IMR-90 (cell line): ENCODE measurements around the gene SLC9A1. TPM values are rescaled to one million over a fixed set of nuclear protein-coding genes. Genes with fewer than 3 reads are reported as not detected.

ENCODE experiments used
- ATAC-seq: fragments of 200-7000 bp; cut with Tn5 transposase; 2 replicates; pipeline ENCODE4 v1.9.1; 2020; ENCODE audit warnings: low read depth, mild to moderate bottlenecking, moderate library complexity
- BruUV-seq: library from RNA; stranded (reverse); fragments of 400-500 nt; replicated peaks from 2 replicates; lab custom pipeline; 2021; lab: Mats Ljungman, UMichigan
- CTCF ChIA-PET: fragments of 300-600 bp; formaldehyde crosslinking; extraction: SDS; loops from one replicate; lab custom pipeline; 2021; ENCODE audit warnings: antibody characterized with exemption; lab: Yijun Ruan, JAX
- POLR2A ChIA-PET: fragments of 300-600 bp; sonication (Branson Sonifier 250); formaldehyde crosslinking; loops from one replicate; lab custom pipeline; 2022; ENCODE audit warnings: antibody characterized with exemption; ENCODE audit not compliant: unreplicated experiment; lab: Charles Lee
- DNase-seq: peaks from one replicate; pipeline ENCODE4 v3.0.0; 2013
- H2AFZ ChIP-seq: replicated peaks from 2 replicates; pipeline ENCODE3; 2013; ENCODE audit warnings: low read length, mild to moderate bottlenecking; ENCODE audit not compliant: poor library complexity
- H2AK5ac ChIP-seq: 2 replicates; pipeline ENCODE4 v1.6.1; 2013; ENCODE audit warnings: low read depth, low read length, inconsistent platforms
- H2AK9ac ChIP-seq: replicated peaks from 2 replicates; pipeline ENCODE3; 2013; ENCODE audit warnings: mild to moderate bottlenecking, low read depth, low read length, moderate library complexity; ENCODE audit not compliant: poor library complexity
- H2BK120ac ChIP-seq: 2 replicates; pipeline ENCODE4 v1.6.1; 2013; ENCODE audit warnings: low read depth, low read length, inconsistent platforms
- H2BK15ac ChIP-seq: 3 replicates; pipeline ENCODE4 v1.6.1; 2013; ENCODE audit warnings: low read depth, low read length, inconsistent platforms
- H2BK20ac ChIP-seq: 2 replicates; pipeline ENCODE4 v1.6.1; 2013; ENCODE audit warnings: low read depth, mild to moderate bottlenecking, inconsistent platforms, low read length, moderate library complexity
- H2BK5ac ChIP-seq: 2 replicates; pipeline ENCODE4 v1.6.1; 2013; ENCODE audit warnings: mild to moderate bottlenecking, low read depth, low read length, inconsistent platforms; ENCODE audit not compliant: poor library complexity, severe bottlenecking
- H3K14ac ChIP-seq: replicated peaks from 2 replicates; pipeline ENCODE4 v1.6.1; 2013; ENCODE audit warnings: low read depth, low read length, inconsistent platforms
- H3K18ac ChIP-seq: 2 replicates; pipeline ENCODE4 v1.6.1; 2013; ENCODE audit warnings: low read depth, low read length, control low read depth
- H3K23ac ChIP-seq: 2 replicates; pipeline ENCODE4 v1.6.1; 2013; ENCODE audit warnings: low read depth, low read length, inconsistent platforms
- H3K27ac ChIP-seq: 2 replicates; pipeline ENCODE4 v1.5.1; 2013; ENCODE audit warnings: mild to moderate bottlenecking, control low read depth, low read length; ENCODE audit not compliant: insufficient read depth
- H3K27me3 ChIP-seq: 2 replicates; pipeline ENCODE4 v1.6.1; 2013; ENCODE audit warnings: low read length; ENCODE audit not compliant: control insufficient read depth, insufficient read depth
- H3K36me3 ChIP-seq: 2 replicates; pipeline ENCODE4 v1.6.1; 2013; ENCODE audit warnings: low read length, mixed read lengths; ENCODE audit not compliant: control insufficient read depth, insufficient read depth
- H3K4ac ChIP-seq: 2 replicates; pipeline ENCODE4 v1.6.1; 2013; ENCODE audit warnings: low read depth, low read length, inconsistent platforms
- H3K4me1 ChIP-seq: 2 replicates; pipeline ENCODE4 v1.6.1; 2013; ENCODE audit warnings: low read length, mixed read lengths; ENCODE audit not compliant: control insufficient read depth, insufficient read depth
- H3K4me2 ChIP-seq: 2 replicates; pipeline ENCODE4 v1.6.1; 2013; ENCODE audit warnings: low read depth, mild to moderate bottlenecking, control low read depth, low read length, moderate library complexity
- H3K4me3 ChIP-seq: 2 replicates; pipeline ENCODE4 v1.5.1; 2013; ENCODE audit warnings: low read depth, mild to moderate bottlenecking, control low read depth, low read length, moderate library complexity; ENCODE audit not compliant: insufficient read depth
- H3K56ac ChIP-seq: 2 replicates; pipeline ENCODE4 v1.6.1; 2013; ENCODE audit warnings: low read length, inconsistent platforms; ENCODE audit not compliant: insufficient read depth; ENCODE audit errors: extremely low read depth
- H3K79me1 ChIP-seq, 2 experiments: 2 replicates each; pipeline ENCODE4 v1.6.1; 2013; ENCODE audit warnings: low read length in 2 of 2, inconsistent platforms in 1 of 2, low read depth in 1 of 2
- H3K9ac ChIP-seq: 2 replicates; pipeline ENCODE4 v1.6.1; 2013; ENCODE audit warnings: low read depth, low read length, control low read depth
- H3K9me1 ChIP-seq: 2 replicates; pipeline ENCODE4 v1.6.1; 2013; ENCODE audit warnings: low read length, inconsistent platforms; ENCODE audit not compliant: insufficient read depth
- H3K9me3 ChIP-seq: 2 replicates; pipeline ENCODE4 v1.6.1; 2013; ENCODE audit warnings: low read length; ENCODE audit not compliant: control insufficient read depth, insufficient read depth
- H4K20me1 ChIP-seq: 2 replicates; pipeline ENCODE4 v1.6.1; 2013; ENCODE audit warnings: low read length, inconsistent platforms; ENCODE audit not compliant: insufficient read depth
- H4K5ac ChIP-seq: 2 replicates; pipeline ENCODE4 v1.6.1; 2013; ENCODE audit warnings: mild to moderate bottlenecking, low read depth, low read length, control low read depth
- H4K8ac ChIP-seq, 2 experiments: 2 replicates each; pipeline ENCODE4 v1.6.1; 2013; ENCODE audit warnings: low read depth in 2 of 2, low read length in 2 of 2, control low read depth in 1 of 2, inconsistent platforms in 1 of 2
- H4K91ac ChIP-seq: 2 replicates; pipeline ENCODE4 v1.6.1; 2013; ENCODE audit warnings: low read depth, low read length, inconsistent platforms; ENCODE audit not compliant: insufficient read depth
- BHLHE40 ChIP-seq: fragments of 150-350 bp; IDR thresholded peaks from 2 replicates; pipeline ENCODE4 v1.6.1; 2016; ENCODE audit warnings: mild to moderate bottlenecking, low read depth, low read length
- CEBPB ChIP-seq: IDR thresholded peaks from 2 replicates; pipeline ENCODE4 v1.6.1; 2012; ENCODE audit warnings: low read depth, low read length, improper control_type of control experiment
- CHD1 ChIP-seq: IDR thresholded peaks from 2 replicates; pipeline ENCODE4 v1.6.1; 2012; ENCODE audit warnings: low read depth, low read length, improper control_type of control experiment
- CTCF ChIP-seq: conservative IDR thresholded peaks from 2 replicates; pipeline ENCODE4 v1.5.1; 2012; ENCODE audit warnings: mild to moderate bottlenecking, low read depth, low read length, improper control_type of control experiment
- ELK1 ChIP-seq: fragments of 150-350 bp; IDR thresholded peaks from 2 replicates; pipeline ENCODE4 v1.6.1; 2016; ENCODE audit warnings: low read depth, mild to moderate bottlenecking, low read length, moderate library complexity, borderline replicate concordance
- FOS ChIP-seq: fragments of 150-350 bp; IDR thresholded peaks from 2 replicates; pipeline ENCODE4 v1.6.1; 2016; ENCODE audit warnings: low read depth, low read length
- MAFK ChIP-seq: IDR thresholded peaks from 2 replicates; pipeline ENCODE4 v1.6.1; 2012; ENCODE audit warnings: low read depth, low read length, improper control_type of control experiment
- MAZ ChIP-seq: IDR thresholded peaks from 2 replicates; pipeline ENCODE4 v1.6.1; 2012; ENCODE audit warnings: low read depth, mild to moderate bottlenecking, low read length, improper control_type of control experiment, moderate library complexity, borderline replicate concordance
- MXI1 ChIP-seq: IDR thresholded peaks from 2 replicates; pipeline ENCODE4 v1.6.1; 2012; ENCODE audit warnings: low read depth, mild to moderate bottlenecking, low read length, moderate library complexity, borderline replicate concordance
- NFE2L2 ChIP-seq: fragments of 150-350 bp; IDR thresholded peaks from 2 replicates; pipeline ENCODE4 v1.6.1; 2016; ENCODE audit warnings: low read depth, mild to moderate bottlenecking, low read length
- POLR2A ChIP-seq: IDR thresholded peaks from 2 replicates; pipeline ENCODE4 v1.6.1; 2012; ENCODE audit warnings: mild to moderate bottlenecking, low read depth, low read length
- RAD21 ChIP-seq: IDR thresholded peaks from 2 replicates; pipeline ENCODE4 v1.6.1; 2012; ENCODE audit warnings: low read length, improper control_type of control experiment
- RCOR1 ChIP-seq: IDR thresholded peaks from 2 replicates; pipeline ENCODE4 v1.6.1; 2012; ENCODE audit warnings: mild to moderate bottlenecking, low read length, improper control_type of control experiment; ENCODE audit not compliant: insufficient replicate concordance
- RFX5 ChIP-seq: IDR thresholded peaks from 2 replicates; pipeline ENCODE4 v1.8.0; 2012; ENCODE audit warnings: low read depth, mild to moderate bottlenecking, low read length, moderate library complexity
- SMC3 ChIP-seq: fragments of 150-350 bp; IDR thresholded peaks from 2 replicates; pipeline ENCODE4 v1.6.1; 2016; ENCODE audit warnings: low read depth, mild to moderate bottlenecking, antibody characterized with exemption, low read length, moderate library complexity
- USF2 ChIP-seq: fragments of 150-350 bp; IDR thresholded peaks from 2 replicates; pipeline ENCODE4 v1.6.1; 2017; ENCODE audit warnings: mild to moderate bottlenecking, antibody characterized with exemption, low read length, low read depth
- WGBS, 2 experiments: methylation state at CpG; one replicate each; pipeline versions ENCODE4 v1.1.5 to v1.1.7; 2013; ENCODE audit warnings: missing lambda C conversion rate in 2 of 2; ENCODE audit not compliant: insufficient read length in 1 of 2; ENCODE audit errors: extremely low coverage in 2 of 2; 5-methylcytosine and 5-hydroxymethylcytosine counted together
- dilution Hi-C: fragments of 300-500 bp; cut with HindIII; formaldehyde crosslinking; loops from one replicate; pipeline ENCODE4 v1.14.3; 2018; ENCODE audit warnings: low sequenced_read_pairs; ENCODE audit not compliant: unreplicated experiment
- in situ Hi-C: fragments of 300-500 bp; cut with MboI; formaldehyde crosslinking; loops from 3 replicates; pipeline ENCODE4 v1.14.3; 2019; ENCODE audit warnings: low sequenced_read_pairs, inconsistent platforms, mixed read lengths
- intact Hi-C: fragments of 100-400 bp; cut with micrococcal nuclease; formaldehyde crosslinking; loops from 2 replicates; pipeline ENCODE4 v1.10.0; 2022
- polyA plus RNA-seq, 3 experiments: library from polyadenylated mRNA; depleted of rRNA; stranded (reverse); fragments of >200 nt; gene quantifications; 2 replicates each; pipeline ENCODE4 v1.2.3, GENCODE V29; 2012; ENCODE audit warnings: low replicate concordance in 1 of 3
- total RNA-seq: library from RNA; depleted of rRNA; stranded (reverse); fragments of >200 nt; gene quantifications from 2 replicates; pipeline ENCODE4 v1.2.3, GENCODE V29; 2012

The SLC9A1 gene
- total and polyA plus RNA-seq, 2 of the 4 experiments (the other 2 are of a cell fraction): 2.0 to 21.2 TPM

- ChIA-PET POLR2A (interaction anchor here (0.6 kb wide), 1 partner anchor 13 kb away, joined by 8 read pairs; no protein-coding TSS in a partner anchor), CTCF (no interaction called here)
- WGBS, 2 experiments: 73% methylated on average over 3 of the region's 6 CpGs; no CpG with 5 or more reads in 1 of the 2 experiments
- Histone ChIP-seq H4K20me1 (no peaks in the 10 kb centered on the region), H3K14ac (no peak overlapping the region), H3K9ac (no peak overlapping the region), H3K27ac (no peak overlapping the region), H4K91ac (no peak overlapping the region), H3K4ac (no peak overlapping the region), H2BK120ac (no peak overlapping the region), H3K23ac (no peak overlapping the region), H3K56ac (no peak overlapping the region), H2BK15ac (no peak overlapping the region), H4K5ac (no peak overlapping the region), H2BK20ac (no peak overlapping the region), H4K8ac (no peak overlapping the region), H3K18ac (no peak overlapping the region), H2BK5ac (no peak overlapping the region), H3K4me3 (no peak overlapping the region), H3K9me3 (no peaks in the 10 kb centered on the region), H2AK5ac (no peak overlapping the region), H3K27me3 (no peaks in the 10 kb centered on the region), H3K4me1 (0 out of 2 replicates have a peak, but pooled peaks cover 2% of the 10 kb centered on the region), H3K4me2 (no peak overlapping the region), H3K79me1 (no peaks in the 10 kb centered on the region), H2AK9ac (no peak overlapping the region), H2AFZ (no peak overlapping the region), H3K36me3 (no peaks in the 10 kb centered on the region), H3K9me1 (no peaks in the 10 kb centered on the region)
- no TSS peak for BruUV-seq
- dilution Hi-C loops (no loop called here), in situ Hi-C loops (no loop called here), intact Hi-C loops (no loop called here)
- ATAC-seq (no peak), DNase-seq (no peak)
- TF ChIP-seq CTCF (no peak), BHLHE40 (no peak), FOS (no peak), SMC3 (no peak), MAZ (no peak), POLR2A (no peak), MAFK (no peak), CEBPB (no peak), MXI1 (no peak), RCOR1 (no peak), ELK1 (no peak), CHD1 (no peak), RFX5 (no peak), USF2 (no peak), RAD21 (no peak), NFE2L2 (no peak)
These were observed 8.2 kb upstream of the SLC9A1 start for GRCh38 chr1:27163093-27163492.
